OCI-LY7 (cell line): ENCODE results near the gene PITPNC1.

Source experiments
- EZH2phosphoT487 ChIP-seq: fragments of 200-600 bp; sonication (generic); IDR thresholded peaks from 2 replicates; pipeline ENCODE4 v1.6.1; 2018; ENCODE audit warnings: low read depth, borderline replicate concordance, mild to moderate bottlenecking, mixed run types, antibody characterized with exemption, low read length, moderate library complexity, mixed read lengths
- TF ChIP-seq, protein P1 (sequence below): fragments of 200-600 bp; sonication (generic); conservative IDR thresholded peaks from 2 replicates; pipeline ENCODE4 v1.5.1; 2014; ENCODE audit warnings: mild to moderate bottlenecking, antibody characterized with exemption, low read length, moderate library complexity, mixed read lengths

DNA sequence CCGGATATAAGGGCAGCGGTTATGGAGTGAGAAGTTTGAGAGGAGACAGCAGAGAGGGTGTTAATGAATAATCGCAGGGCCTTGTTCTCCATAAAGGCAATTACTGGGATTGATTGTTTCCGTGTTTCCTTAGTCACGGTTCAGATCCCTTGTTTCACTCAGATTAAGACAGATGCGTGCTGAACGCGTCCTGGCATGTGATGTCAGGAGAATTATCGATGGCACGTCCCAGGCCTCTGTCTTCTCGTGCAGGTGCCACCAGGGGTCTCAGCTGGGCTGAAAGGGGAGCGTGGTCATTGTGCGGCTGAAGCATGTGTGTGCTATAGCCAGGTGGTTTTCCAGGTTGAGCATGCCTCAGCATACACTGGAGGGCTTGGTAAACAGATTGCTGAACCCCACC is 198.2 kb downstream of the PITPNC1 start:
- TF ChIP-seq, protein P1, sequence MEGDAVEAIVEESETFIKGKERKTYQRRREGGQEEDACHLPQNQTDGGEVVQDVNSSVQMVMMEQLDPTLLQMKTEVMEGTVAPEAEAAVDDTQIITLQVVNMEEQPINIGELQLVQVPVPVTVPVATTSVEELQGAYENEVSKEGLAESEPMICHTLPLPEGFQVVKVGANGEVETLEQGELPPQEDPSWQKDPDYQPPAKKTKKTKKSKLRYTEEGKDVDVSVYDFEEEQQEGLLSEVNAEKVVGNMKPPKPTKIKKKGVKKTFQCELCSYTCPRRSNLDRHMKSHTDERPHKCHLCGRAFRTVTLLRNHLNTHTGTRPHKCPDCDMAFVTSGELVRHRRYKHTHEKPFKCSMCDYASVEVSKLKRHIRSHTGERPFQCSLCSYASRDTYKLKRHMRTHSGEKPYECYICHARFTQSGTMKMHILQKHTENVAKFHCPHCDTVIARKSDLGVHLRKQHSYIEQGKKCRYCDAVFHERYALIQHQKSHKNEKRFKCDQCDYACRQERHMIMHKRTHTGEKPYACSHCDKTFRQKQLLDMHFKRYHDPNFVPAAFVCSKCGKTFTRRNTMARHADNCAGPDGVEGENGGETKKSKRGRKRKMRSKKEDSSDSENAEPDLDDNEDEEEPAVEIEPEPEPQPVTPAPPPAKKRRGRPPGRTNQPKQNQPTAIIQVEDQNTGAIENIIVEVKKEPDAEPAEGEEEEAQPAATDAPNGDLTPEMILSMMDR = no peak
- TF ChIP-seq EZH2phosphoT487 = no peak
